DND-41 (cell line): ENCODE results near the gene SLX4IP.

Experiments
- ATAC-seq: fragments of 200-7000 bp; cut with Tn5 transposase; 3 replicates; pipeline ENCODE4 v1.9.1; 2021; ENCODE audit warnings: low read depth; ENCODE audit not compliant: insufficient read depth
- DNase-seq: peaks from one replicate; pipeline ENCODE4 v3.0.0-alpha.2; 2020
- H2AFZ ChIP-seq: 2 replicates; pipeline ENCODE4 v1.6.0; 2012; ENCODE audit warnings: low read depth, low read length
- H3K27ac ChIP-seq: 2 replicates; pipeline ENCODE4 v1.5.1; 2012; ENCODE audit warnings: low read length, inconsistent platforms
- H3K27me3 ChIP-seq: fragments of 200-600 bp; sonication (generic); 2 replicates; pipeline ENCODE4 v1.6.0; 2012; ENCODE audit warnings: low read length, mild to moderate bottlenecking, inconsistent platforms; ENCODE audit not compliant: insufficient read depth, poor library complexity
- H3K36me3 ChIP-seq: 2 replicates; pipeline ENCODE4 v1.5.1; 2012; ENCODE audit warnings: low read length, inconsistent platforms; ENCODE audit not compliant: insufficient read depth
- H3K4me1 ChIP-seq: 2 replicates; pipeline ENCODE4 v1.5.1; 2012; ENCODE audit warnings: mild to moderate bottlenecking, low read length; ENCODE audit not compliant: insufficient read depth
- H3K4me2 ChIP-seq: 2 replicates; pipeline ENCODE4 v1.6.0; 2012; ENCODE audit warnings: mild to moderate bottlenecking, moderate library complexity, low read length, inconsistent platforms; ENCODE audit not compliant: insufficient read depth
- H3K4me3 ChIP-seq, 2 experiments: fragments of 200-600 bp in 1 of 2; shearing (Covaris generic) in 1 of 2; 2 replicates each; pipeline ENCODE4 v1.5.1; 2012 to 2016; ENCODE audit warnings: inconsistent platforms in 2 of 2, low read length in 2 of 2, mild to moderate bottlenecking in 2 of 2, low read depth in 1 of 2, moderate library complexity in 1 of 2
- H3K79me2 ChIP-seq: 2 replicates; pipeline ENCODE4 v1.6.0; 2012; ENCODE audit warnings: low read length, inconsistent platforms; ENCODE audit not compliant: insufficient read depth
- H3K9ac ChIP-seq: 2 replicates; pipeline ENCODE4 v1.6.0; 2012; ENCODE audit warnings: low read depth, mild to moderate bottlenecking, inconsistent platforms, low read length, moderate library complexity
- H3K9me3 ChIP-seq: 2 replicates; pipeline ENCODE4 v1.5.1; 2012; ENCODE audit warnings: low read length, moderate library complexity, mild to moderate bottlenecking, inconsistent platforms; ENCODE audit not compliant: insufficient read depth, severe bottlenecking
- H4K20me1 ChIP-seq: 2 replicates; pipeline ENCODE4 v1.6.0; 2012; ENCODE audit warnings: low read length; ENCODE audit not compliant: insufficient read depth
- EZH2 ChIP-seq: IDR thresholded peaks from 3 replicates; pipeline ENCODE4 v1.6.1; 2012; ENCODE audit warnings: borderline replicate concordance, low read depth, mild to moderate bottlenecking, moderate library complexity, low read length, inconsistent platforms; ENCODE audit not compliant: severe bottlenecking
- TF ChIP-seq, protein P1 (sequence below): IDR thresholded peaks from 2 replicates; pipeline ENCODE4 v1.5.1; 2012; ENCODE audit warnings: borderline replicate concordance, low read length, moderate library complexity, mild to moderate bottlenecking; ENCODE audit not compliant: poor library complexity, severe bottlenecking; ENCODE audit errors: extremely low read depth

The SLX4IP gene

DNA sequence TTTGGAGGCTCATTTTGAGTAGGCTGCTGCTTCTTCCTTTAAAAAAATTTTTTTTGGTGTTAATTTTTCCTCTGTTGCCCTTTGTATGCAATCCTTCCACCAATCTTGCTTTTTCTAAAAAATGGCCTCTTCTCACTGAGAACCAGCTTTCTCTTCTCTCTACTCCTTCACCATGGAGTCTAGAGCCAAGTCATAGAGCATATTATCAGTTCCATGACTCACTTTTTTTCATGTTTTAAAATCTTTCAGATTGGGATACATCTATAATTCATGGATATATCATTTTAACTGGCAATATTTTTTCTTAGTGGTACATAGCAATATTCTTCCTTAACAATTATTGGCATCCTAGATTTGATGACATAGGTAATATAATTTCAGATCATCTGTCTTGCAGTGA is 62.7 kb downstream of the SLX4IP start:
- Histone ChIP-seq H3K9me3 (no peaks in the 10 kb centered on the region), H3K4me3 (no peak overlapping the region), H3K4me1 (peaks cover 62% of the 10 kb centered on the region), H3K27ac (no peak overlapping the region), H3K36me3 (no peaks in the 10 kb centered on the region), H3K27me3 (no peaks in the 10 kb centered on the region), H4K20me1 (0 out of 2 replicates have a peak, but pooled peaks cover 5% of the 10 kb centered on the region), H2AFZ (no peak overlapping the region), H3K4me2 (no peak overlapping the region), H3K9ac (no peak overlapping the region), H3K79me2 (peaks cover 80% of the 10 kb centered on the region)
- ATAC-seq (no peak), DNase-seq (no peak)
- TF ChIP-seq, protein P1, sequence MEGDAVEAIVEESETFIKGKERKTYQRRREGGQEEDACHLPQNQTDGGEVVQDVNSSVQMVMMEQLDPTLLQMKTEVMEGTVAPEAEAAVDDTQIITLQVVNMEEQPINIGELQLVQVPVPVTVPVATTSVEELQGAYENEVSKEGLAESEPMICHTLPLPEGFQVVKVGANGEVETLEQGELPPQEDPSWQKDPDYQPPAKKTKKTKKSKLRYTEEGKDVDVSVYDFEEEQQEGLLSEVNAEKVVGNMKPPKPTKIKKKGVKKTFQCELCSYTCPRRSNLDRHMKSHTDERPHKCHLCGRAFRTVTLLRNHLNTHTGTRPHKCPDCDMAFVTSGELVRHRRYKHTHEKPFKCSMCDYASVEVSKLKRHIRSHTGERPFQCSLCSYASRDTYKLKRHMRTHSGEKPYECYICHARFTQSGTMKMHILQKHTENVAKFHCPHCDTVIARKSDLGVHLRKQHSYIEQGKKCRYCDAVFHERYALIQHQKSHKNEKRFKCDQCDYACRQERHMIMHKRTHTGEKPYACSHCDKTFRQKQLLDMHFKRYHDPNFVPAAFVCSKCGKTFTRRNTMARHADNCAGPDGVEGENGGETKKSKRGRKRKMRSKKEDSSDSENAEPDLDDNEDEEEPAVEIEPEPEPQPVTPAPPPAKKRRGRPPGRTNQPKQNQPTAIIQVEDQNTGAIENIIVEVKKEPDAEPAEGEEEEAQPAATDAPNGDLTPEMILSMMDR, result no peak
- TF ChIP-seq EZH2, result no peak

DNA sequence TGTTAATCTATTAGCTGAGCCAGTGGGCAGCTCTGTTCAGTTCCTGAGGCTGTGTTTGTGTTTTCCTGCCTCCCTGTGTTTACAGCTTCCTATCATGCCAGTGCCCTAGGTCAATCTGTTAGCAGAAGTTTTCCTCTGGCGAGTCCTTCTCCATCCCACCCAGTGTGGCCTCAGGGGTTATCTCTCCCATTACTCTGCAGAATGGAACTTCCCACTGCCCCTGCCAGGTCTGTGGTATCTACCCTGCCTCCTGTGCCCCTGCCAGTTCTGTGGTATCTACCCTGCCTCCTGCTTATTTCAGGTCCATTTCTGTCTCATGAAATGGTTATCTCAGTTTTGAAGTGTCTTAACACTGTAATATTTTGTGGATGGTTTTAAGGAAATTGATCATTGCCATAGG is 63.1 kb downstream of the SLX4IP start:
- Histone ChIP-seq H2AFZ (no peak overlapping the region), H3K4me3 (no peak overlapping the region), H3K4me2 (no peak overlapping the region), H3K9ac (no peak overlapping the region), H3K27me3 (no peaks in the 10 kb centered on the region), H3K4me1 (peaks cover 62% of the 10 kb centered on the region), H3K36me3 (no peaks in the 10 kb centered on the region), H4K20me1 (0 out of 2 replicates have a peak, but pooled peaks cover 5% of the 10 kb centered on the region), H3K79me2 (peaks cover 81% of the 10 kb centered on the region), H3K9me3 (no peaks in the 10 kb centered on the region), H3K27ac (no peak overlapping the region)
- DNase-seq (peak; percentile 29), ATAC-seq (no peak)
- TF ChIP-seq, protein P1, result no peak

DNA sequence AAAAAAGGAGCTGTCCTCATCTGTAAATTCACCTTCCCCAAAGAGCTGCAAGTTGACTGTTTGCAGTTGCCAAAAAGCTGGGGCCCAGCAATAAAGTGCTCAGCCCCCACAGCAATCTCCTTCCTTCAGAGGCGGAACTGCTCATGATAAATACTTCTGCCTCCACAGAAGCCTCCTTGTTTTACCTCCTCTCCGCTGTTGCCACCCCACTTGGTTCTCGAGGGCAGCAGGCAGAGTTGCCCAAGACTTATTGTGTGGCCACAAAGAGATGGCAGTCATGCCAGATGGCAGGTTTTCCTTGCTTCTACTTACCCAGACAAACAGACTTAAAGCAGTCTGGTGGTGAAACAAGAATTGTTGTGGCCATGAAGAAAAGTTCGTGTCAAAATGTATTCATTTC is 66.3 kb downstream of the SLX4IP start:
- peak overlapping the region; percentile 70 for H3K27ac ChIP-seq
- DNase-seq (peak; percentile 74), ATAC-seq (peak; percentile 75)
- H3K9ac ChIP-seq, result peak overlapping the region; percentile 36
- 0 out of 2 replicates have a peak overlapping the region, but pooled peaks have one; percentile 15 for H2AFZ ChIP-seq
- no peak for TF ChIP-seq EZH2
- TF ChIP-seq, protein P1, result no peak
- no peaks in the 10 kb centered on the region for H3K36me3 ChIP-seq
- peak overlapping the region in 1 of 2 experiments; percentile 38; a peak in 2 of 4 replicates for H3K4me3 ChIP-seq
- no peaks in the 10 kb centered on the region for H3K27me3 ChIP-seq
- no peaks in the 10 kb centered on the region for H3K9me3 ChIP-seq
- H3K79me2 ChIP-seq, result peaks cover 79% of the 10 kb centered on the region
- peaks cover 36% of the 10 kb centered on the region for H3K4me1 ChIP-seq
- H4K20me1 ChIP-seq, result peaks cover 5% of the 10 kb centered on the region; the same call in 1 of the 2 replicates
- peak overlapping the region; percentile 52 for H3K4me2 ChIP-seq
